ENCODE measurements around the gene RALB.

DNA sequence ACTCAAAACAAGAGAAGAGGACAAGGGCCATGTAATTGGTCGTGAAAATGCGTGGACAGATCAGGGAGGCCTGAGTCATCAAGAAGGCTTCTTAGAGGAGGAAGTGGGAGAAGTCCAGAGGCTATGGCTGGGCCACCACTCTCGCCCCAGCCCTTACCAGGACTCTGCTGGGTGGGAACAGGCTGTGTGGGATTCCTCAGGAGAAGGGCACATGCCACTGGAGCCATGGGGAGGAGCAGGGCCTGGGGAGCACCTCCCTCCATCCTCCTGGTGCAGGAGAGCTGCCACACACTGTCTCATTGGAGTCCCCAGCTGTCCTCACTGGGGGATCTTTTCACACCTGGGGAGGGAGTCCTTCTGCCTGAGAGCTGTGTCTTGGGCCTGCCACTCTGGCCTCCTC is 9.4 kb upstream of the RALB start:
- TF ChIP-seq CTCF (IDR thresholded peaks at IDR 0.05) (no peak), TEAD4 (IDR thresholded peaks at IDR 0.05; ENCODE audit: borderline replicate concordance, insufficient read depth) (no peak), EP300 (IDR thresholded peaks at IDR 0.05; ENCODE audit: borderline replicate concordance in 1 of 2, low read depth in 1 of 2, low read length in 1 of 2) (no peak)
- TF ChIP-seq, protein P1, sequence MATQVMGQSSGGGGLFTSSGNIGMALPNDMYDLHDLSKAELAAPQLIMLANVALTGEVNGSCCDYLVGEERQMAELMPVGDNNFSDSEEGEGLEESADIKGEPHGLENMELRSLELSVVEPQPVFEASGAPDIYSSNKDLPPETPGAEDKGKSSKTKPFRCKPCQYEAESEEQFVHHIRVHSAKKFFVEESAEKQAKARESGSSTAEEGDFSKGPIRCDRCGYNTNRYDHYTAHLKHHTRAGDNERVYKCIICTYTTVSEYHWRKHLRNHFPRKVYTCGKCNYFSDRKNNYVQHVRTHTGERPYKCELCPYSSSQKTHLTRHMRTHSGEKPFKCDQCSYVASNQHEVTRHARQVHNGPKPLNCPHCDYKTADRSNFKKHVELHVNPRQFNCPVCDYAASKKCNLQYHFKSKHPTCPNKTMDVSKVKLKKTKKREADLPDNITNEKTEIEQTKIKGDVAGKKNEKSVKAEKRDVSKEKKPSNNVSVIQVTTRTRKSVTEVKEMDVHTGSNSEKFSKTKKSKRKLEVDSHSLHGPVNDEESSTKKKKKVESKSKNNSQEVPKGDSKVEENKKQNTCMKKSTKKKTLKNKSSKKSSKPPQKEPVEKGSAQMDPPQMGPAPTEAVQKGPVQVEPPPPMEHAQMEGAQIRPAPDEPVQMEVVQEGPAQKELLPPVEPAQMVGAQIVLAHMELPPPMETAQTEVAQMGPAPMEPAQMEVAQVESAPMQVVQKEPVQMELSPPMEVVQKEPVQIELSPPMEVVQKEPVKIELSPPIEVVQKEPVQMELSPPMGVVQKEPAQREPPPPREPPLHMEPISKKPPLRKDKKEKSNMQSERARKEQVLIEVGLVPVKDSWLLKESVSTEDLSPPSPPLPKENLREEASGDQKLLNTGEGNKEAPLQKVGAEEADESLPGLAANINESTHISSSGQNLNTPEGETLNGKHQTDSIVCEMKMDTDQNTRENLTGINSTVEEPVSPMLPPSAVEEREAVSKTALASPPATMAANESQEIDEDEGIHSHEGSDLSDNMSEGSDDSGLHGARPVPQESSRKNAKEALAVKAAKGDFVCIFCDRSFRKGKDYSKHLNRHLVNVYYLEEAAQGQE (IDR thresholded peaks at IDR 0.05; ENCODE audit: low read depth, low read length) = no peak

Measured in SK-N-SH (cell line).